Measurements from ENCODE around the gene WDR31.

WDR31 gene

DNA sequence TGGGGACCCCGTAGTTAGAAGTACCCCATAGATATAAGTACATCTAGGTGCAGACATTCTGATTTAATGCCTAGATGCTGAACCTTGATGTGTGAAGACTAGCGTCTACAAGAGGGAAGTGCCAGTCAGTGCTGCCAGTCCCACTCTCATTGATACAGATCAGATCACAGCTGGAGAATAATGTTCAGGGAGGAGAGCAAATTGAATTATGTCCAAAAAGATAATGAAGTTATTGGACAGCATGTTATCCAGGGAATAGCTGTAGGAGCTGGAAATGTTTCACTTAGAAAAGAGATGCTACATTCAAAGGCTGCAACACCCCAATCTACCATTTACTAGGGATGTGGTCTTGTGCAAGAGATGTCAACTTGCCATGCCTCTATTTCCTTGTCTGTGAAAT lies 21.0 kb downstream of the WDR31 start:
- DNase-seq (ENCODE audit: low spot score) = no peak
- TF ChIP-seq, protein P1, sequence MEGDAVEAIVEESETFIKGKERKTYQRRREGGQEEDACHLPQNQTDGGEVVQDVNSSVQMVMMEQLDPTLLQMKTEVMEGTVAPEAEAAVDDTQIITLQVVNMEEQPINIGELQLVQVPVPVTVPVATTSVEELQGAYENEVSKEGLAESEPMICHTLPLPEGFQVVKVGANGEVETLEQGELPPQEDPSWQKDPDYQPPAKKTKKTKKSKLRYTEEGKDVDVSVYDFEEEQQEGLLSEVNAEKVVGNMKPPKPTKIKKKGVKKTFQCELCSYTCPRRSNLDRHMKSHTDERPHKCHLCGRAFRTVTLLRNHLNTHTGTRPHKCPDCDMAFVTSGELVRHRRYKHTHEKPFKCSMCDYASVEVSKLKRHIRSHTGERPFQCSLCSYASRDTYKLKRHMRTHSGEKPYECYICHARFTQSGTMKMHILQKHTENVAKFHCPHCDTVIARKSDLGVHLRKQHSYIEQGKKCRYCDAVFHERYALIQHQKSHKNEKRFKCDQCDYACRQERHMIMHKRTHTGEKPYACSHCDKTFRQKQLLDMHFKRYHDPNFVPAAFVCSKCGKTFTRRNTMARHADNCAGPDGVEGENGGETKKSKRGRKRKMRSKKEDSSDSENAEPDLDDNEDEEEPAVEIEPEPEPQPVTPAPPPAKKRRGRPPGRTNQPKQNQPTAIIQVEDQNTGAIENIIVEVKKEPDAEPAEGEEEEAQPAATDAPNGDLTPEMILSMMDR (IDR thresholded peaks at IDR 0.05; ENCODE audit: extremely low read depth, insufficient read depth, missing control alignments) = no peak
- in situ Hi-C loops (cut with MboI; ENCODE audit: low pct_unique_long_range_greater_than_20kb, low sequenced_read_pairs, unreplicated experiment) = loop anchor here (25.0 kb wide), 1 partner anchor 343 kb away; no protein-coding TSS in a partner anchor

DNA sequence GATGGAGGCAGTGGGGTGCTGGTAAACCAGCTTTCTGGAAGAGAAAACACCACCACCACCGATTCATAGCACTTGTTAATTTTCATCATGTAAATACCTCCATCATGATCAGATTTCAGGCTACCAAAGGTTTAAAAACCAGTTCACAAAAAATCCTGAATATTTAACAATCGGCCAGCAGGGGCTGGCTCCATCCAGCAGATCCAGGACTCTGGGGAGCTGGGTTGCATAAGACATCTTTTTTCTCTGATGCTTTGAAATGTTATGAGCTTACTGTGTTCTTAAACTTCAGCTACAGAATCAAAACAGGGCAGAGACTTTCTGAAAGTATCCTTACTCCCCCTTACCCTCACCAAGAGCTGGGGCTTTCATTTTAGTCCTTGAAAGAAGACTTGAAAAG lies 22.3 kb downstream of the WDR31 start:
- TF ChIP-seq, protein P1 (IDR thresholded peaks at IDR 0.05; ENCODE audit: extremely low read depth, insufficient read depth, missing control alignments) = no peak
- no peak for DNase-seq (ENCODE audit: low spot score)
- in situ Hi-C loops (cut with MboI; ENCODE audit: low pct_unique_long_range_greater_than_20kb, low sequenced_read_pairs, unreplicated experiment) = loop anchor here (25.0 kb wide), 1 partner anchor 345 kb away; no protein-coding TSS in a partner anchor

DNA sequence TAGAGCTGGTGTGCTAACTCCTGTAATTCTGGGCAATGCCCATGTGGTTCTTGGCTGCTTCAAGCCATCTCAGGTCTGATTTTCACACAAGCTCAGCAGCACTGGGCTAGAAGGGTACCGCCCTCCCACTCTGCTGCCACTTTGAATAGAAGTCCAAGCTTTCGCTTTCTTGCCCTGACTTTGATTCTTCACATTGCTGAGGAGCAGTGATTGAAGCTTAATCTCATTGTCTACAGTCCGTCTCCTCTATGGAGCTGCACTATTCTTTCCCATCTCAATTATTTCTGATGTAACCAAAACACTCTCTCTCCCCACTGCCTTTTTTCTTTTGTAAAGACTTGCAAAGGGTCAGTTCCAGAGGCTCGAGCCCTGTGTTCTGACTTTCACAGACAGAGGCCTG lies 24.0 kb downstream of the WDR31 start:
- TF ChIP-seq, protein P1 (IDR thresholded peaks at IDR 0.05; ENCODE audit: extremely low read depth, insufficient read depth, missing control alignments) = no peak
- DNase-seq (ENCODE audit: low spot score) = no peak
- in situ Hi-C loops (cut with MboI; ENCODE audit: low pct_unique_long_range_greater_than_20kb, low sequenced_read_pairs, unreplicated experiment) = loop anchor here (25.0 kb wide), 1 partner anchor 346 kb away; no protein-coding TSS in a partner anchor

DNA sequence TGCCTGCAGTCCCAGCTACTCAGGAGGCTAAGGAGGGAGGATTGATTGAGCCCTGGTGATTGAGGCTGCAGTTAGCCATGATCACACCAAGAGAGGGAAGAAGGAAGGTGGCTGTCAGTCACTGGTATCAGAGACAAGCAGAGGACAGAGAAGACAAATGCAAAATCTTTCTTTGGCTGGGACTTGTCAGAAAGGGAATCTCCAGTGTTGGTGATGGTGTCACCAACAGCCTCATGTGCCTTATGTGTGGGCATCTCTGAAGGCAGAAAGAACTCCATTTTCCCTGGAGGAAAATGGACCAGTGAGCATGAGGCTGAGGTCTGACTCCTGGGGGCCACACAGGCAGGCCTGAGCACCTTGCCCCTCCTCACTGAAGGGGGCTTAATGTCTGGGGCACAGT lies 24.8 kb downstream of the WDR31 start:
- in situ Hi-C loops (cut with MboI; ENCODE audit: low pct_unique_long_range_greater_than_20kb, low sequenced_read_pairs, unreplicated experiment) = loop anchor here (25.0 kb wide), 1 partner anchor 347 kb away; no protein-coding TSS in a partner anchor
- no peak for DNase-seq (ENCODE audit: low spot score)
- TF ChIP-seq, protein P1 (IDR thresholded peaks at IDR 0.05; ENCODE audit: extremely low read depth, insufficient read depth, missing control alignments) = no peak

DNA sequence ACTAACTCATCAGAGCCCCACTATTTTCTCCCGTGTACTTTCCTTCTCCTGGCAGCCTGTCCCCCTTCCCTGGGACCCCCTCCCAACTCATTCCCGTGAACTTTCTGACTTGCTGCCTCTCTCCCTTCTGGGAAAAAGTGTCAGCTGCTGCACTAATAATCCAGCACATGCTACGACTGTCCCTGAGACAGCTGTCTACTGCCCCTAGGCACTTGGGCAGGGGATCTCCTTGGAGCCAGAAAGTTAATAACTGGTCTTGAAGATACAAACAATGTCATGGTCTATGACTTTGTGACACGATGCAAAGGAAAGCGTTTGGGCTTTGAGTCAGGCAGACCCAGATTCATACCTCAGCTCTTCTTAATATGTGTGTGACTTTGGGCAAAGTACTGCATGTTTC lies 26.8 kb downstream of the WDR31 start:
- in situ Hi-C loops (cut with MboI; ENCODE audit: low pct_unique_long_range_greater_than_20kb, low sequenced_read_pairs, unreplicated experiment) = loop anchor here (25.0 kb wide), 1 partner anchor 349 kb away; no protein-coding TSS in a partner anchor
- TF ChIP-seq, protein P1 (IDR thresholded peaks at IDR 0.05; ENCODE audit: extremely low read depth, insufficient read depth, missing control alignments) = no peak
- DNase-seq (ENCODE audit: low spot score) = no peak

DNA sequence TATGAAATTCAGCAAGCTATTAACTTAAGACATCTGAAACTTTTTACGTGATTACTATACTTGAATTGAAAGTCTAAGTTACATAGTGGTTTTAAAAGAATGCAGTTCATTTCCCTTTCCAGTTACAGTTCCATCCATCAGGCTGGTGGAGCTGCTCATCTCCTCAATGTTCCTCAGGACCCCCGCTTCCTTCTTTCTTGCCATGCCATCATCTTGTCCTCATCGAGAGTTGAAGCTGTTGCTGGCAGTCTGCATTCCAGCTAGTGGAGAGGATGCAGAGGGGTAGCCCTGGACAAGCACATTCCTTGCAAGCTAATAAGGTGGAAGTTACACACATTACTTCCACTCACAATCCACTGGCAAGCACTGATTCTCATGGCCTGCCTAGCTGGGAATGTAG lies 28.1 kb downstream of the WDR31 start:
- TF ChIP-seq, protein P1 (IDR thresholded peaks at IDR 0.05; ENCODE audit: extremely low read depth, insufficient read depth, missing control alignments) = no peak
- in situ Hi-C loops (cut with MboI; ENCODE audit: low pct_unique_long_range_greater_than_20kb, low sequenced_read_pairs, unreplicated experiment) = loop anchor here (25.0 kb wide), 1 partner anchor 350 kb away; no protein-coding TSS in a partner anchor
- DNase-seq (ENCODE audit: low spot score) = no peak

Measured in GM13977 (cell line).